Measurements from ENCODE around the gene KRTAP5-3. TPM values are rescaled to one million over a fixed set of nuclear protein-coding genes. Genes with fewer than 3 reads are reported as not detected.
A peak's percentile ranks its signal among the peaks of the same experiment; 100 is the strongest.

Gene KRTAP5-3
- total and polyA plus RNA-seq, 4 donors: not detected

DNA sequence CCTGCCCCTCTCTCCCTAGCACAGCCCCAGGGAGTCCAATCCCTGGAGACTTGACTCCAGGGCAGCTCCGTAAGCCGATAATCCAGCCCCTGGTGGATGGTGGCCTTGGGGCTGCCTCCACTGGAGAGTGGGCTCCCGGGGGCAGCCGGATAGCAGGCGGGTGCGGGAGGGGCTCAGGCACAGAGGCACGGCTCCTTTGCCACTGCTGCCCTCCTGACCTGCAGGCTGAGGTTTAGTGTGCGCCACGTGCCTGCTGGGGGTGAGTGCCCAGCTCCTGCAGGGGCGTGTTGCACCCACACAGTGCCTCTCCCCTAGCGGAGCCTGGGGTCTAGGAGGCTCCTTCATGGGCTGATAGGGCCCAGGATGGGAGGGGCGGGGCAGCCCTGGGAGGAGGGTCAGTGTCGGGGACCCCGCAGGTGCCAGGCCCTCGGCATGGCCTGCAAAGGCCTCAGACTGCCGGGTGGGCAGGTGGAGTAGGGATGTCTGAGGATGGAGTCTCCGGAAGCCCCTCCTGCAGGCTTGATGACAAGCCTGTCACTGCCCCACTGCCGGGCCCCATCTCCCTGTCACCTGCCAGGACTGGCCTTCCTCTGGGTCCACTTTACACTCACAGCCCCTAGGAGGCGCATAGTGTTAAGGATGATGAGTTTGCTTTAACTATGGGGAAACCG, 41.7 kb downstream of the KRTAP5-3 start:
- no peak overlapping the region for H3K4me3 ChIP-seq
- TF ChIP-seq, protein P1, sequence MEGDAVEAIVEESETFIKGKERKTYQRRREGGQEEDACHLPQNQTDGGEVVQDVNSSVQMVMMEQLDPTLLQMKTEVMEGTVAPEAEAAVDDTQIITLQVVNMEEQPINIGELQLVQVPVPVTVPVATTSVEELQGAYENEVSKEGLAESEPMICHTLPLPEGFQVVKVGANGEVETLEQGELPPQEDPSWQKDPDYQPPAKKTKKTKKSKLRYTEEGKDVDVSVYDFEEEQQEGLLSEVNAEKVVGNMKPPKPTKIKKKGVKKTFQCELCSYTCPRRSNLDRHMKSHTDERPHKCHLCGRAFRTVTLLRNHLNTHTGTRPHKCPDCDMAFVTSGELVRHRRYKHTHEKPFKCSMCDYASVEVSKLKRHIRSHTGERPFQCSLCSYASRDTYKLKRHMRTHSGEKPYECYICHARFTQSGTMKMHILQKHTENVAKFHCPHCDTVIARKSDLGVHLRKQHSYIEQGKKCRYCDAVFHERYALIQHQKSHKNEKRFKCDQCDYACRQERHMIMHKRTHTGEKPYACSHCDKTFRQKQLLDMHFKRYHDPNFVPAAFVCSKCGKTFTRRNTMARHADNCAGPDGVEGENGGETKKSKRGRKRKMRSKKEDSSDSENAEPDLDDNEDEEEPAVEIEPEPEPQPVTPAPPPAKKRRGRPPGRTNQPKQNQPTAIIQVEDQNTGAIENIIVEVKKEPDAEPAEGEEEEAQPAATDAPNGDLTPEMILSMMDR (IDR thresholded peaks at IDR 0.05; ENCODE audit: control extremely low read depth, extremely low read depth): no peak
- ATAC-seq (ENCODE audit: insufficient read depth, low FRiP score) (no peak), DNase-seq (peak in 1 of 3 donors; percentile 7)
- H3K27me3 ChIP-seq (ENCODE audit: control insufficient read depth in 3 of 3, insufficient read depth in 3 of 3, low read length in 2 of 3): peaks cover 0 to 19% (median 6%) of the 10 kb centered on the region in 3 donors
- no peak overlapping the region for H3K27ac ChIP-seq (ENCODE audit: low read depth in 1 of 2, low read length in 1 of 2)
- no peak overlapping the region for H3K9ac ChIP-seq (ENCODE audit: insufficient read depth in 1 of 2, low read length in 2 of 2)
- H3K9me3 ChIP-seq (ENCODE audit: control insufficient read depth in 4 of 4, insufficient read depth in 3 of 4, low read length in 3 of 4): no peaks in the 10 kb centered on the region
- H3K36me3 ChIP-seq (ENCODE audit: control insufficient read depth in 4 of 4, insufficient read depth in 4 of 4, low read length in 4 of 4): peaks cover 0 to 19% (median 0%) of the 10 kb centered on the region in 4 donors
- peaks cover 0 to 9% (median 0%) of the 10 kb centered on the region in 5 donors for H3K4me1 ChIP-seq (ENCODE audit: control insufficient read depth in 5 of 5, insufficient read depth in 5 of 5, low read length in 5 of 5)
- WGBS, 2 donors: 80 to 85% methylated on average over 19 to 20 of the region's 20 CpGs

DNA sequence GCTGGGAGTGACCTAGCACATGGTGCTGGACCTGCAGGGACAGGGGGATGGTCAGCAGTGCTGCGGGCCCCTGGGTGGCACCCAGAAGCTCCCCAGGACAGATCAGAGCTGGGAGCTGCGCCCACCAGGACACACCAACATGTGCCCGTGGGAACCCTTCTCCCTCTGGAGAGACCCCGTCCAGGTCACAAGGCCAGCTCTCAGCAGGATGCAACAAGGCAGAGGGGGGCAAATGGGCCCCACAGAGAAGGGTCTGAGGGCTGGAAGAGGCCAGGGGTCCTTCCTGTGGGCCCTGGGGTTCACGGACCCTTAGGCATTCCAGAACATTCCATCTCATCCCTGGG, 42.4 kb downstream of the KRTAP5-3 start:
- no peak overlapping the region for H3K9ac ChIP-seq (ENCODE audit: insufficient read depth in 1 of 2, low read length in 2 of 2)
- H3K27ac ChIP-seq (ENCODE audit: low read depth in 1 of 2, low read length in 1 of 2): no peak overlapping the region
- H3K36me3 ChIP-seq (ENCODE audit: control insufficient read depth in 4 of 4, insufficient read depth in 4 of 4, low read length in 4 of 4): peaks cover 0 to 23% (median 0%) of the 10 kb centered on the region in 4 donors
- ATAC-seq (ENCODE audit: insufficient read depth, low FRiP score): no peak
- TF ChIP-seq, protein P1 (IDR thresholded peaks at IDR 0.05; ENCODE audit: control extremely low read depth, extremely low read depth): no peak
- no peak overlapping the region for H3K4me3 ChIP-seq
- no peaks in the 10 kb centered on the region for H3K9me3 ChIP-seq (ENCODE audit: control insufficient read depth in 4 of 4, insufficient read depth in 3 of 4, low read length in 3 of 4)
- 80 to 89% methylated on average over 5 of the region's 5 CpGs for WGBS, 2 donors
- peak in 1 of 3 donors; percentile 8 for DNase-seq
- peaks cover 0 to 15% (median 6%) of the 10 kb centered on the region in 3 donors for H3K27me3 ChIP-seq (ENCODE audit: control insufficient read depth in 3 of 3, insufficient read depth in 3 of 3, low read length in 2 of 3)
- peaks cover 0 to 4% (median 0%) of the 10 kb centered on the region in 5 donors for H3K4me1 ChIP-seq (ENCODE audit: control insufficient read depth in 5 of 5, insufficient read depth in 5 of 5, low read length in 5 of 5)

GRCh38 chr11:1565173-1565903, 42.9 kb downstream of the KRTAP5-3 start:
- H3K4me3 ChIP-seq: no peak overlapping the region
- 86 to 89% methylated on average over 26 to 28 of the region's 28 CpGs for WGBS, 2 donors
- no peaks in the 10 kb centered on the region for H3K9me3 ChIP-seq (ENCODE audit: control insufficient read depth in 4 of 4, insufficient read depth in 3 of 4, low read length in 3 of 4)
- ATAC-seq (ENCODE audit: insufficient read depth, low FRiP score): no peak
- peaks cover 0 to 4% (median 0%) of the 10 kb centered on the region in 5 donors for H3K4me1 ChIP-seq (ENCODE audit: control insufficient read depth in 5 of 5, insufficient read depth in 5 of 5, low read length in 5 of 5)
- H3K27me3 ChIP-seq (ENCODE audit: control insufficient read depth in 3 of 3, insufficient read depth in 3 of 3, low read length in 2 of 3): peaks cover 0 to 14% (median 6%) of the 10 kb centered on the region in 3 donors
- TF ChIP-seq, protein P1 (IDR thresholded peaks at IDR 0.05; ENCODE audit: control extremely low read depth, extremely low read depth): no peak
- peak overlapping the region in 1 of 2 donors; percentile 38 for H3K27ac ChIP-seq (ENCODE audit: low read depth in 1 of 2, low read length in 1 of 2)
- H3K9ac ChIP-seq (ENCODE audit: insufficient read depth in 1 of 2, low read length in 2 of 2): no peak overlapping the region
- peaks cover 0 to 27% (median 0%) of the 10 kb centered on the region in 4 donors for H3K36me3 ChIP-seq (ENCODE audit: control insufficient read depth in 4 of 4, insufficient read depth in 4 of 4, low read length in 4 of 4)
- DNase-seq: peak in 1 of 3 donors; percentile 9
